ENCODE results near the gene ZKSCAN3.

DNA sequence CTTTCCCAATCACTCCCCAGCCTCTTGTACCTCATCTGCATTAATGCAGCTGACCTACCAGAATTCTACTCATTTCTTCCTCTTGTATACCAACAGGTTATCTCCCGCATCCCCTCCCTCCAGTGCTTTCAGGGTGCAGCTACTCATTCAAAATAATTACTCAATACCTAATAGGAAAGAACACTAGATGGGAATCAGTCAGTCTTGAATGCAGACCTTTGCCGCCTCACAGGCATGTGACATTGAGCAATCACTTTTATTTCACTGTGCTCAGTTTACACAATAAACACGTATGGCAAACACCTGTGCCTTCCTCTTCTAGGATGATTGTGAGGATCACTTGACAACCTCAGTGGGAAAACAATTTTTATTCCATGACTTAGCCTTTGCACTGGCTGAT is 27.1 kb upstream of the ZKSCAN3 start:
- TF ChIP-seq POLR2A (IDR thresholded peaks at IDR 0.05; ENCODE audit: control extremely low read depth in 1 of 2, low read depth in 2 of 2, low read length in 2 of 2) (no peak), RAD21 (IDR thresholded peaks at IDR 0.05 in 1 of 2, conservative IDR thresholded peaks at IDR 0.05 in 1 of 2; ENCODE audit: low read depth in 2 of 2, low read length in 2 of 2) (no peak), EP300 (IDR thresholded peaks at IDR 0.05; ENCODE audit: borderline replicate concordance in 1 of 2, low read depth in 2 of 2, low read length in 2 of 2) (no peak), FOSL1 (IDR thresholded peaks at IDR 0.05; ENCODE audit: insufficient read depth, low read depth, low read length) (no peak), PHF8 (conservative IDR thresholded peaks at IDR 0.05; ENCODE audit: low read depth, low read length) (no peak), GABPA (IDR thresholded peaks at IDR 0.05; ENCODE audit: borderline replicate concordance, insufficient read depth, low read length) (no peak), JUND (IDR thresholded peaks at IDR 0.05; ENCODE audit: low read length) (no peak), MAFK (IDR thresholded peaks at IDR 0.05; ENCODE audit: low read depth, low read length) (no peak), ZNF274 (IDR thresholded peaks at IDR 0.05; ENCODE audit: borderline replicate concordance, extremely low read depth, low read length) (no peak)

Data from H1 (cell line).